Thymus (tissue), 11 donors: ENCODE measurements around the gene SLC9A4. TPM values are rescaled to one million over a fixed set of nuclear protein-coding genes. Genes with fewer than 3 reads are reported as not detected.

Experiments
- DNase-seq, 9 donors: peaks; one replicate each; pipeline ENCODE4 v3.0.0-alpha.2; 2013; ENCODE audit warnings: low spot score in 9 of 9, low read depth in 6 of 9, missing footprints in 1 of 9
- H3K27ac ChIP-seq, 2 donors: one replicate each; pipeline ENCODE4 v1.5.1; 2013; ENCODE audit warnings: control low read depth in 1 of 2, low read depth in 1 of 2, low read length in 1 of 2, mild to moderate bottlenecking in 1 of 2, moderate library complexity in 1 of 2
- H3K27me3 ChIP-seq, 2 donors: one replicate each; pipeline ENCODE4 v1.5.1; 2013; ENCODE audit warnings: low read length in 1 of 2; ENCODE audit not compliant: control insufficient read depth in 2 of 2, insufficient read depth in 1 of 2
- H3K36me3 ChIP-seq, 2 donors: one replicate each; pipeline ENCODE4 v1.5.1; 2013; ENCODE audit warnings: low read length in 1 of 2, mild to moderate bottlenecking in 1 of 2, moderate library complexity in 1 of 2; ENCODE audit not compliant: control insufficient read depth in 2 of 2, insufficient read depth in 2 of 2
- H3K4me1 ChIP-seq, 2 donors: one replicate each; pipeline ENCODE4 v1.5.1; 2013; ENCODE audit warnings: low read length in 2 of 2; ENCODE audit not compliant: control insufficient read depth in 2 of 2, insufficient read depth in 2 of 2
- H3K4me3 ChIP-seq, 2 donors: one replicate each; pipeline ENCODE4 v1.5.1; 2013; ENCODE audit warnings: low read length in 2 of 2, control low read depth in 1 of 2, mild to moderate bottlenecking in 1 of 2
- H3K9me3 ChIP-seq, 2 donors: one replicate each; pipeline ENCODE4 v1.5.1; 2013; ENCODE audit warnings: low read length in 1 of 2, mild to moderate bottlenecking in 1 of 2; ENCODE audit not compliant: control insufficient read depth in 2 of 2, insufficient read depth in 1 of 2
- WGBS: extraction: QIAGEN DNeasy Blood & Tissue Kit; methylation state at CpG from one replicate; pipeline ENCODE4 v1.1.7; 2013; 5-methylcytosine and 5-hydroxymethylcytosine counted together
- polyA plus RNA-seq: library from polyadenylated mRNA; stranded (reverse); fragments of 200-250 nt; gene quantifications from one replicate; pipeline ENCODE4 v1.2.3, GENCODE V29; 2013
- total RNA-seq: library from RNA; stranded (reverse); fragments of 120-200 nt; gene quantifications from one replicate; pipeline ENCODE4 v1.2.4, GENCODE V29; 2013
- donor health status: healthy.

SLC9A4 gene
- total and polyA plus RNA-seq, 2 donors = 0.05 to 0.66 TPM

DNA sequence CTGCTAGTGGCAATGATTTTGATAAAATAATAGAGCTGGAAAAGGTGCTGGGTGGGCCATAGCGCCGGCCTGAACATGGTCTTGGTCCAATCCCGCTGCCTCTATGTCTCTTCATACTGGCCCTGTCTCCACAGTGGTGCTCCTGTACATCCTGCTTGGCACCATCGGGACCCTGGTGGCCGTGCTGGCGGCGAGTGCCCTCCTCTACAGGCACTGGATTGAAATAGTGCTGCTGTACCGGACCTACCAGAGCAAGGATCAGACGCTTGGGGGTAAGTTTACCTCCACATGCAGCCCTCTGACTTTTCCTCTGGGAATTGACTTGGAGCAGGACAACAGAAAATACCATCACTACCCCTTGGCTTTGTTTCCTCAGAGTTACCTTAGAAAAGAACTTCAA lies 26.1 kb upstream of the SLC9A4 start:
- Histone ChIP-seq H3K27me3 (no peaks in the 10 kb centered on the region), H3K4me3 (no peak overlapping the region), H3K36me3 (no peaks in the 10 kb centered on the region), H3K9me3 (no peaks in the 10 kb centered on the region), H3K4me1 (no peaks in the 10 kb centered on the region), H3K27ac (no peak overlapping the region)
- WGBS = 97% methylated on average over 9 of the region's 9 CpGs
- DNase-seq = no peak

DNA sequence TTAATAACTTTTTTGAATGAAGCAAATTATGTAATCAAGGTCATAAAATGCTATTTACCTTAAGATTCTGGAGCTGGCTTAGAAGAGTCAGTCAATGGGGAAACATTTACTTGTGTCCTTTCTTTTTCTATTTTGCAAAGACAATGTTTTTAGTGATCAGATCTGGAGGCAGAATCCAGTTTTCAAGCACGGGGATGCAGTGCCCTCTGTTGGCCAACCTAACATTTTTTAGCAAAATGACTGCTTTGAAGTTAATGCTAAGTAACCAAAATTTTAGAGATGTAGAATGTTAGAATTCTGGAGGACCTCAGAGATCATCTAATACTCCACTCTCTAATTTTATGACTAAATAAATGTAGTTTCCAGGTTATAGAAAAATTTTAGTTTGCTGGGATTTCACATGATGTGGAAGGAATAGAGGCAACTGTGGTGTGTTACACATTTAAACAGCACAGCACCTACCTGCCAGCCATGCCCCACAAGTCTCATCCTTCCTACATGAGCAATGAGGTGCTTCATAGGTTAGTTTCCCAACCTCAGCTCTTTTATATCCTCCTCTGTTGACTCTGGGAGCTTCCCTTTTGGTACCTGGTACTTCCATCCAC lies 23.6 kb upstream of the SLC9A4 start:
- peak in 7 of 9 donors; percentile 31 to 67 (median 36) for DNase-seq
- no peaks in the 10 kb centered on the region for H3K27me3 ChIP-seq
- no peak overlapping the region for H3K27ac ChIP-seq
- no peaks in the 10 kb centered on the region for H3K4me1 ChIP-seq
- no peaks in the 10 kb centered on the region for H3K9me3 ChIP-seq
- no peak overlapping the region for H3K4me3 ChIP-seq
- H3K36me3 ChIP-seq = no peaks in the 10 kb centered on the region
- 1% methylated on average over 1 of the region's 1 CpG for WGBS

DNA sequence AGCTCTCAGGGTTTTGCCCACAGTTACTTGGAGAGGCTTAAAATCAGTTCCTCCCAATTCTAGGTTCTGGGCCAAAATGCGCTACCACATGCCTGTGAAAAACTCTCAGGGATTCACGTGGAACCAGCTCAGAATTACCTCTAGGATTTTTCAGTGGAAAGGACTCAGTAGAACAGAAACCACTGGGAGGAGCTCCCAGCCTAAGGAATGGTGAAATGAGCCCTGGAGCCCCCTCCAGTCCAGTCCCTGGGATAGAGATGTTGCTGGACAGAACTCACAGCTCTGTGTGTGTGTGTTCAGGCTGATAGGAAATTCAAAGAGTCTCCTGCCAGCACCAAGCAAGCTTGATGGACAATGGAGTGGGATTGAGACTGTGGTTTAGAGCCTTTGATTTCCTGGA lies 21.1 kb upstream of the SLC9A4 start:
- DNase-seq = no peak
- Histone ChIP-seq H3K4me3 (no peak overlapping the region), H3K9me3 (no peaks in the 10 kb centered on the region), H3K36me3 (no peaks in the 10 kb centered on the region), H3K27me3 (no peaks in the 10 kb centered on the region), H3K27ac (no peak overlapping the region), H3K4me1 (no peaks in the 10 kb centered on the region)
- 96% methylated on average over 2 of the region's 2 CpGs for WGBS

DNA sequence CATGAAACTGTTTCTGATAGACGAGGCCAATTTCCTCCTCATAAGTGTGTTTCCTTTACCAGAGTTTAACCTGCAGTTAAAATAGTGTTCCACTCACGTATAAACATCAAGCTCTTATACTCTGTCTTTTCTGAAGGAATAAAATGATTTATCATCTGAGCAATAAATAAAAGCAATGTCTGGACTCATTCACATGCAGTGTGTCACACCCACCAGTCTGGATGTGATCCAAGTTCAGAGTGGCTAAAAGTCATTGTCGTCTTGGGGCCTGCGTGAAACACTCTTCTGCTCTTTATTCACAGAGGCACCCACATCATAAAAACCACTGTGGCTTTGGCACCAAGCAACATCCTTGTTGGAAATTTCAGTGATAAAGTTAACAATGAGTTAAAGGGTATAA lies 19.5 kb upstream of the SLC9A4 start:
- DNase-seq = no peak
- no peaks in the 10 kb centered on the region for H3K9me3 ChIP-seq
- no peak overlapping the region for H3K27ac ChIP-seq
- no peaks in the 10 kb centered on the region for H3K36me3 ChIP-seq
- no peaks in the 10 kb centered on the region for H3K27me3 ChIP-seq
- H3K4me3 ChIP-seq = no peak overlapping the region
- no peaks in the 10 kb centered on the region for H3K4me1 ChIP-seq
- 39% methylated on average over 4 of the region's 4 CpGs for WGBS

DNA sequence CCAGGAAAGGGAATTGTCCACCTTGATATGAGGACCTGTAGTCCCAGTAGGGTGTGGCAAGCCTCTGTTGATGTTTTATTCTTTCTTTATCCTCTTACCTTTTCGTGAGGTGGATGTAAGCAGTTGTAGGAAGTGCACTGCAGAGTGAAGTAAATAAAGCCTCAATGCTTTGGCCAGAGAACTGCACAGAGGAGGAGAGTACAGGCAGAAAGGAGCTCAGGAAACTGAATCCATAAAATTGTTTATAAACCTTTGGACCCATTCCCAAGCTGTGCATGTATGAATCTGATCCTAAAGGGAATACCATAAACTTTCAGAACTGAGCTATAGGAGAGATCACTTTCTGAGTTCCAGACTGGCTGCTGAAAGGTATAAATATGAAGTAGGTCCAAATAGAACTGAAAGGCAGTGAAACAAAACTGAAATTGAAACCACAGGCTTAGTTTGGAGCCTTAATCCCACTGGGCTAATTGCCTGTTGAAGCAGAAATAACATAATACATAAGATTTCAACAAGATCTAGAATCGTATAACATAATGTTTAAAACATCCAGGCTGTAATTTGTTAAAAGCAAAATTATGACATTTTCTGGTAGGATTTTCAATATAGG lies 17.9 kb upstream of the SLC9A4 start:
- H3K27me3 ChIP-seq = no peaks in the 10 kb centered on the region
- H3K4me3 ChIP-seq = no peak overlapping the region
- no peaks in the 10 kb centered on the region for H3K9me3 ChIP-seq
- H3K27ac ChIP-seq = no peak overlapping the region
- no peaks in the 10 kb centered on the region for H3K36me3 ChIP-seq
- no peak for DNase-seq
- no peaks in the 10 kb centered on the region for H3K4me1 ChIP-seq
- WGBS = 97% methylated on average over 2 of the region's 2 CpGs

DNA sequence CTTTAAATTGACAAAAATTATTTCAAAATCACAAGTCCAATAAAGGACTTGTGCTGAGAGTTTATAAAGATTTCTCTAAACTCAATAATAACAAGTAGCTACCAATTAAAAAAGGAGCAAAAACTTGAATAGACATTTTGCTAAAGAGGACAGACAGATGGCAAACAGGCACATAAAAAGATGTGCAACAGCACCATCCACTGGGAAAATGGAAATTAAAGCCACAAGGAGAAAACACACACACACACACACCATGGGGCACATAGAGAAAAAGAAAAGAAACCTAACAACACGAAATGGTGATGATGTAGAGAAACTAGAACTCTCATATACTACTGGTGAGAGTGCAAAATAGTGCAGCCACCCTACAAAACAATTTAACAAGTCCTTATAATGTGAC lies 12.6 kb upstream of the SLC9A4 start:
- Histone ChIP-seq H3K4me1 (no peaks in the 10 kb centered on the region), H3K36me3 (no peaks in the 10 kb centered on the region), H3K27ac (no peak overlapping the region), H3K4me3 (no peak overlapping the region), H3K9me3 (no peaks in the 10 kb centered on the region), H3K27me3 (no peaks in the 10 kb centered on the region)
- 87% methylated on average over 1 of the region's 1 CpG for WGBS
- no peak for DNase-seq

DNA sequence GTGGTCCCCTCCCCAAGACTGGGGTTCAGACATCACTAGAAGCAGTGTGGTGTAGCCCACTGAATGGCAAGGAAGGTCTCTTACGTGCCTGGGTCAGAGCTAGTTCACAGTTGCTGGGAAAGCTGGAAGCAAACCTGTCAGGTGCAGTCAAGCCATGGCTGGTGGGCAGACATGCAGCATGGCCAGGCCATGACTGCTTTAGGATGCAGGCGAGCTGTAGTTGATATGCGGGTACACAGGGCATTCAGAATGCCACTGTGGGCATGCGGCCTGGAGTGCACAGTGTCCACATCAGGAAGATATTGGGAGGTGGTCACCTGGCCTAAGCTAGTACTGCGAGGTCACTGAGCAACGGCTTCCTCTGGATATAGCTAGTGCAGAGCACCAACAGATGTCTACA lies 11.8 kb upstream of the SLC9A4 start:
- no peak for DNase-seq
- 98% methylated on average over 6 of the region's 6 CpGs for WGBS
- no peak overlapping the region for H3K27ac ChIP-seq
- no peak overlapping the region for H3K4me3 ChIP-seq
- no peaks in the 10 kb centered on the region for H3K36me3 ChIP-seq
- no peaks in the 10 kb centered on the region for H3K9me3 ChIP-seq
- no peaks in the 10 kb centered on the region for H3K4me1 ChIP-seq
- H3K27me3 ChIP-seq = no peaks in the 10 kb centered on the region

DNA sequence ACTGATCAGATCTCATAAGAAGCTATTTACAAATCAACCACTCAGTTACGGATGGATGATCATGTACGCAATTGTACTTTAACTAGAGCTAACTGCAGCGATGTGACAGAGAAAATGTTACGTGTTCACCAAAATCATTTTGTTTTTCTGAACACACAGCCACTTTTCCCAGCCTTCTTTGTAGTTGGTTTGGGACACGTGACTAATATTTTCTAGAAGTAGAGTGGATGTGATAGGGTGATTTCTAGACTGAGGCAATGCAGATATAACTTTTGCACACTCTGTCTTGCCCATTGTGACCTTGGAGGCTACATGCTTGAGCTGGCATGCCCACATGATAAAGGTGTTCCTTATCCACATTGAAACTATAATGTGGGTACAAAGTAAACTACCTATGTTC lies 9.9 kb upstream of the SLC9A4 start:
- no peaks in the 10 kb centered on the region for H3K27me3 ChIP-seq
- H3K9me3 ChIP-seq = no peaks in the 10 kb centered on the region
- no peak for DNase-seq
- H3K27ac ChIP-seq = no peak overlapping the region
- no peaks in the 10 kb centered on the region for H3K36me3 ChIP-seq
- H3K4me1 ChIP-seq = no peaks in the 10 kb centered on the region
- WGBS = 98% methylated on average over 5 of the region's 5 CpGs
- H3K4me3 ChIP-seq = no peak overlapping the region

DNA sequence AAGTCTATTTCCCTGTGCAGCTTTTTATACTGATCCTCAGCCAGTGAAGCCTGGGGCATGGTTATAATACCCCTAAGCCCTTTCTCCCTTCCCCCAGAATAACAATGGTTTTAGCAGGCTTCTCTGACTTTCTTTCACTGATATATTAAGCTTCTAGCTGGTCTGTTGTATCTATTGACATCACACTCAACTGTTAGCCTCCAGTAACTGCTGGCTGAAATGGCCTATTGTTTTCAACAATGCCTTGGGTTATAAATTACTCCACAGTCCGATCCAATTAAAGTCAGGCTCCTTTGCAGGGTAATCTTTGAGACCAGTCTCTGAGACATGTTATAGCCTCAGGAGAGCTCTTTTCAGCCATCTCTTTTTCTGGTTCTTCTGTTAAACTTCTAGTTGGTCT lies 2.9 kb upstream of the SLC9A4 start:
- Histone ChIP-seq H3K27ac (no peak overlapping the region), H3K9me3 (no peaks in the 10 kb centered on the region), H3K27me3 (no peaks in the 10 kb centered on the region), H3K4me1 (no peaks in the 10 kb centered on the region), H3K36me3 (no peaks in the 10 kb centered on the region), H3K4me3 (no peak overlapping the region)
- no peak for DNase-seq
- WGBS = 87% methylated on average over 1 of the region's 1 CpG
